Breast epithelium (tissue), 3 donors: ENCODE measurements around the gene RNF34.

ENCODE experiments used
- CTCF ChIP-seq, 3 donors: fragments of 450-650 bp; IDR thresholded peaks; one replicate each; pipeline ENCODE4 v1.5.1; 2016 to 2017; ENCODE audit warnings: antibody characterized with exemption in 3 of 3, mild to moderate bottlenecking in 3 of 3, moderate library complexity in 3 of 3
- POLR2A ChIP-seq: fragments of 450-650 bp; IDR thresholded peaks from one replicate; pipeline ENCODE4 v1.6.1; 2016; ENCODE audit warnings: antibody characterized with exemption, mild to moderate bottlenecking, moderate library complexity
- POLR2AphosphoS5 ChIP-seq, 3 donors: sonication (generic); formaldehyde crosslinking; IDR thresholded peaks; one replicate each; pipeline ENCODE4 v1.6.1; 2017; ENCODE audit warnings: antibody characterized with exemption in 3 of 3

DNA sequence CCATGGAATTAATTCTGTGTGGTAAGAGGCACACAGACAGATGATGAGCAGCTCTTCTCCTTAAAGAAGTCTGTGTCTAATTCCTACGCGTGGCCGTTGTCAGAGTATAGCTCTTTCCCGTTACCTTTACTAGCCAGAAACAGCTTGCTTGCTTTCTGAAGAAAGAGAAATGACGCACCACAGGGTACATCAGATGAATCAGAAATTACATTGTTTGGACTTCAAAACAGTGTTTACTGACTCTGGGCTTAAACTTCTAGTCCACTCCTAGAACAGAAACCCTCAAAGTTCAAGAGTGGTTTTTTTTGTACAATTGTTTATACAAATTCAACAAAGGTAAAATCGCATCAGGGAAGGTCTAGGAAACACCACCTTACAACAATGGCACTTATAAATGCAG lies 29.0 kb downstream of the RNF34 start:
- no peak for TF ChIP-seq CTCF (IDR thresholded peaks at IDR 0.05)
- TF ChIP-seq POLR2A, result no peak
- no peak for TF ChIP-seq POLR2AphosphoS5 (IDR thresholded peaks at IDR 0.05)
